Measurements from ENCODE around the gene HNF4A. TPM values are rescaled to one million over a fixed set of nuclear protein-coding genes. Genes with fewer than 3 reads are reported as not detected.
A peak's percentile ranks its signal among the peaks of the same experiment; 100 is the strongest.

The HNF4A gene
- total and polyA plus RNA-seq, 2 of the 13 experiments (the other 11 are each of a cell fraction or from before 2014, with no cell fraction given) = 80.9 to 169 TPM

- TF ChIP-seq ZBTB33 (CRISPR knock-in tag; IDR thresholded peaks at IDR 0.05) (peak; percentile 61), ZNF639 (CRISPR knock-in tag; conservative IDR thresholded peaks at IDR 0.05) (0 out of 2 replicates have a peak, but pooled peaks have one; percentile 64), SYNCRIP (IDR thresholded peaks at IDR 0.05; ENCODE audit: insufficient read depth, low read depth, low read length) (no peak), ZNF614 (CRISPR knock-in tag; IDR thresholded peaks at IDR 0.05; ENCODE audit: borderline replicate concordance) (peak; percentile 71; the same call in 1 of the 2 replicates), ESRRA (CRISPR knock-in tag; IDR thresholded peaks at IDR 0.05; ENCODE audit: low read depth) (peak; percentile 87), ZBTB44 (CRISPR knock-in tag; IDR thresholded peaks at IDR 0.05) (no peak), ZNF432 (CRISPR knock-in tag; IDR thresholded peaks at IDR 0.05; ENCODE audit: borderline replicate concordance) (no peak), TBP (CRISPR knock-in tag; IDR thresholded peaks at IDR 0.05) (0 out of 2 replicates have a peak, but pooled peaks have one; percentile 28), KLF11 (CRISPR knock-in tag; IDR thresholded peaks at IDR 0.05) (peak; percentile 54; the same call in 1 of the 2 replicates), ATF7 (IDR thresholded peaks at IDR 0.05) (no peak), ATF7 (CRISPR knock-in tag; IDR thresholded peaks at IDR 0.05) (peak; percentile 79; the same call in 1 of the 2 replicates), AKNA (CRISPR knock-in tag; IDR thresholded peaks at IDR 0.05; ENCODE audit: borderline replicate concordance) (no peak), MEIS1 (CRISPR knock-in tag; IDR thresholded peaks at IDR 0.05; ENCODE audit: borderline replicate concordance) (peak; percentile 97), SP5 (CRISPR knock-in tag; IDR thresholded peaks at IDR 0.05; ENCODE audit: borderline replicate concordance, low read depth) (peak; percentile 93), TRAFD1 (CRISPR knock-in tag; IDR thresholded peaks at IDR 0.05; ENCODE audit: borderline replicate concordance) (peak; percentile 84), ZNF333 (CRISPR knock-in tag; IDR thresholded peaks at IDR 0.05; ENCODE audit: borderline replicate concordance) (peak; percentile 26; the same call in 1 of the 2 replicates)
These were observed 55.7 kb downstream of the HNF4A start (continued) for GRCh38 chr20:44411020-44411756.
